Measurements from ENCODE around the gene HEATR5B. TPM values are rescaled to one million over a fixed set of nuclear protein-coding genes. Genes with fewer than 3 reads are reported as not detected.

HEATR5B gene
- total and polyA plus RNA-seq, 10 of the 15 experiments (the other 5 are each of a cell fraction or from before 2014, with no cell fraction given): 4.1 to 34.7 (median 17.7) TPM

- intact Hi-C loops (cut with micrococcal nuclease; ENCODE audit: unreplicated experiment): loop anchor here (5.0 kb wide), 1 partner anchor 113 kb away; the partner anchor contains the start of gene STRN
- H3K79me2 ChIP-seq (ENCODE audit: control insufficient read depth, insufficient read depth, low read length): peaks cover 36% of the 10 kb centered on the region
- H2AFZ ChIP-seq (ENCODE audit: control insufficient read depth, low read depth, low read length): no peak overlapping the region
- 98% methylated on average over 2 of the region's 2 CpGs for WGBS (ENCODE audit: insufficient coverage, insufficient replicate concordance, low lambda C conversion rate, missing lambda C conversion rate)
- DNase-seq (ENCODE audit: low read depth, low spot score) (no peak), FAIRE-seq (no peak), ATAC-seq (no peak)
- peak overlapping the region; percentile 31 for H3K4me2 ChIP-seq (ENCODE audit: control insufficient read depth, insufficient read depth)
- H3K36me3 ChIP-seq (ENCODE audit: control insufficient read depth in 2 of 2, insufficient read depth in 2 of 2, low read length in 1 of 2): peaks cover 0 to 14% of the 10 kb centered on the region in 2 experiments; a peak in 2 of 4 replicates
- ChIA-PET CTCF (no interaction called here), SMC1A (ENCODE audit: uncharacterized antibody, unreplicated experiment) (interaction anchor here (0.8 to 1.1 kb wide), 2 partner anchors 25 to 36 kb away, joined by 3 to 4 read pairs; no protein-coding TSS in a partner anchor), RAD21 (ENCODE audit: unreplicated experiment) (interaction anchor here (1.0 kb wide), 1 partner anchor 12 kb away, joined by 5 read pairs; no protein-coding TSS in a partner anchor), POLR2A (no interaction called here)
- no TSS peak for BruUV-seq (replicated peaks)
- H4K20me1 ChIP-seq (ENCODE audit: control insufficient read depth, insufficient read depth): no peaks in the 10 kb centered on the region
- H3K27me3 ChIP-seq (replicated peaks in 1 of 2; ENCODE audit: control insufficient read depth in 2 of 2, insufficient read depth in 2 of 2, low read length in 1 of 2): no peaks in the 10 kb centered on the region
- in situ Hi-C loops (cut with MboI): no loop called here
- TF ChIP-seq SRF (IDR thresholded peaks at IDR 0.05; ENCODE audit: low read depth in 2 of 2, low read length in 2 of 2) (no peak), DPF2 (IDR thresholded peaks at IDR 0.05) (no peak), TCF12 (IDR thresholded peaks at IDR 0.05; ENCODE audit: low read depth, low read length) (no peak), PML (IDR thresholded peaks at IDR 0.05; ENCODE audit: low read length) (no peak), SREBF1 (IDR thresholded peaks at IDR 0.05; ENCODE audit: low read length) (no peak), PRDM15 (CRISPR knock-in tag; IDR thresholded peaks at IDR 0.05) (no peak), ZBTB11 (CRISPR knock-in tag; IDR thresholded peaks at IDR 0.05) (no peak), MXI1 (IDR thresholded peaks at IDR 0.05; ENCODE audit: low read depth, low read length) (no peak), FOXK2 (IDR thresholded peaks at IDR 0.05) (no peak), MTA2 (IDR thresholded peaks at IDR 0.05; ENCODE audit: low read depth) (no peak), SMAD5 (IDR thresholded peaks at IDR 0.05; ENCODE audit: low read depth) (no peak), NR2C2 (IDR thresholded peaks at IDR 0.05; ENCODE audit: borderline replicate concordance, control insufficient read depth, insufficient read length, low read depth) (no peak), MTA3 (IDR thresholded peaks at IDR 0.05; ENCODE audit: borderline replicate concordance, low read length) (no peak), WRNIP1 (IDR thresholded peaks at IDR 0.05; ENCODE audit: borderline replicate concordance, low read depth, low read length) (no peak), SMARCA5 (IDR thresholded peaks at IDR 0.05) (no peak), LARP7 (IDR thresholded peaks at IDR 0.05) (no peak)
- H3K9ac ChIP-seq (ENCODE audit: control insufficient read depth, insufficient read depth, low read length): no peak overlapping the region
- H3K4me1 ChIP-seq (ENCODE audit: control insufficient read depth, insufficient read depth, low read length): peaks cover 7% of the 10 kb centered on the region; the same call in 1 of the 2 replicates
- no peak overlapping the region for H3K27ac ChIP-seq (ENCODE audit: control insufficient read depth, insufficient read depth)
- no peak overlapping the region for H3K4me3 ChIP-seq
- no peaks in the 10 kb centered on the region for H3K9me3 ChIP-seq (replicated peaks; ENCODE audit: control insufficient read depth, insufficient read depth, low read length)
Measured at GRCh38 chr2:37080266-37080665, 3.9 kb downstream of the HEATR5B start.

All from GM12878 (cell line).